Adipose tissue (tissue), 3 donors: ENCODE measurements around the gene USP5. TPM values are rescaled to one million over a fixed set of nuclear protein-coding genes. Genes with fewer than 3 reads are reported as not detected.

Experiments used
- polyA plus RNA-seq, 3 donors: library from polyadenylated mRNA; stranded (reverse); fragments of 200-250 nt; gene quantifications; one replicate each; pipeline ENCODE4 v1.2.3, GENCODE V29; 2013
- donor health status: healthy with polysubstance abuse.
- donor health status: Bipolar disorder and iron deficiency.
- donor health status: healthy.

The USP5 gene
- polyA plus RNA-seq, 3 donors: 14.7 to 32.5 (median 28.5) TPM

Other genes with a start within 250 kb of the USP5 start
- gene CHD4, start 244.8 kb upstream of the USP5 start, polyA plus RNA-seq: 100 to 1,000 TPM in 1 of 3 donors, 10 to 100 TPM in 2; 77.3 to 133 (median 92.3) TPM
- gene LPAR5, start 216.2 kb upstream of the USP5 start, polyA plus RNA-seq: 1 to 10 TPM in 1 of 3 donors, under 1 TPM in 2; 0.11 to 1.0 (median 0.35) TPM
- gene ACRBP, start 204.7 kb upstream of the USP5 start, polyA plus RNA-seq: 1 to 10 TPM in 1 of 3 donors, under 1 TPM in 1, not detected in 1; 0.74 to 1.6 TPM
- gene ING4, start 189.0 kb upstream of the USP5 start, polyA plus RNA-seq: 10 to 100 TPM; 23.2 to 28.7 (median 25.2) TPM
- gene ZNF384, start 162.8 kb upstream of the USP5 start, polyA plus RNA-seq: 10 to 100 TPM; 25.2 to 35.8 (median 25.7) TPM
- gene PIANP, start 151.3 kb upstream of the USP5 start, polyA plus RNA-seq: under 1 TPM in 2 of 3 donors, not detected in 1; 0.09 to 0.49 TPM
- 10 to 100 TPM; 33.5 to 71.9 (median 66.1) TPM for gene COPS7A, start 128.1 kb upstream of the USP5 start, polyA plus RNA-seq
- 100 to 1,000 TPM in 2 of 3 donors, 10 to 100 TPM in 1; 78.2 to 196 (median 188) TPM for gene MLF2, start 99.0 kb upstream of the USP5 start, polyA plus RNA-seq
- 100 to 1,000 TPM in 2 of 3 donors, 10 to 100 TPM in 1; 71.7 to 632 (median 263) TPM for gene PTMS, start 85.8 kb upstream of the USP5 start, polyA plus RNA-seq
- 1 to 10 TPM in 2 of 3 donors, under 1 TPM in 1; 0.08 to 3.0 (median 1.0) TPM for gene LAG3, start 79.6 kb upstream of the USP5 start, polyA plus RNA-seq
- gene CD4, start 62.6 kb upstream of the USP5 start, polyA plus RNA-seq: 10 to 100 TPM in 1 of 3 donors, 1 to 10 TPM in 2; 3.7 to 11.2 (median 7.6) TPM
- gene GPR162, start 30.3 kb upstream of the USP5 start, polyA plus RNA-seq: 1 to 10 TPM; 2.0 to 5.1 (median 5.1) TPM
- gene P3H3, start 23.7 kb upstream of the USP5 start, polyA plus RNA-seq: 1 to 10 TPM; 5.4 to 9.0 (median 7.4) TPM
- gene GNB3, start 11.2 kb upstream of the USP5 start, polyA plus RNA-seq: 1 to 10 TPM in 1 of 3 donors, under 1 TPM in 2; 0.86 to 1.7 (median 0.89) TPM
- 1 to 10 TPM in 1 of 3 donors, under 1 TPM in 2; 0.52 to 1.1 (median 0.64) TPM for gene CDCA3, start 864 bp upstream of the USP5 start, polyA plus RNA-seq
- 100 to 1,000 TPM; 244 to 500 (median 371) TPM for gene TPI1, start 15.4 kb downstream of the USP5 start, polyA plus RNA-seq
- 1 to 10 TPM; 5.4 to 6.2 (median 5.6) TPM for gene SPSB2, start 21.2 kb downstream of the USP5 start, polyA plus RNA-seq
- gene LRRC23, start 52.7 kb downstream of the USP5 start, polyA plus RNA-seq: 10 to 100 TPM in 1 of 3 donors, 1 to 10 TPM in 2; 3.0 to 11.7 (median 4.8) TPM
- 10 to 100 TPM in 1 of 3 donors, 1 to 10 TPM in 2; 2.6 to 11.9 (median 4.1) TPM for gene ENO2, start 62.4 kb downstream of the USP5 start, polyA plus RNA-seq
- 100 to 1,000 TPM in 2 of 3 donors, 10 to 100 TPM in 1; 38.1 to 127 (median 119) TPM for gene ATN1, start 75.8 kb downstream of the USP5 start, polyA plus RNA-seq
- not detected for gene RNU7-1, start 91.7 kb downstream of the USP5 start, polyA plus RNA-seq
- gene C12orf57, start 91.9 kb downstream of the USP5 start, polyA plus RNA-seq: 100 to 1,000 TPM; 326 to 584 (median 368) TPM
- gene PTPN6, start 99.2 kb downstream of the USP5 start, polyA plus RNA-seq: 10 to 100 TPM; 18.8 to 44.0 (median 24.2) TPM
- gene PHB2, start 118.5 kb downstream of the USP5 start, polyA plus RNA-seq: 100 to 1,000 TPM; 147 to 221 (median 166) TPM
- gene EMG1, start 118.8 kb downstream of the USP5 start, polyA plus RNA-seq: 10 to 100 TPM; 11.2 to 26.6 (median 22.9) TPM
- gene LPCAT3, start 166.3 kb downstream of the USP5 start, polyA plus RNA-seq: 10 to 100 TPM; 27.1 to 77.9 (median 43.0) TPM
- gene C1S, start 208.6 kb downstream of the USP5 start, polyA plus RNA-seq: 100 to 1,000 TPM in 2 of 3 donors, 10 to 100 TPM in 1; 64.1 to 490 (median 315) TPM
- gene C1R, start 240.3 kb downstream of the USP5 start, polyA plus RNA-seq: 100 to 1,000 TPM in 2 of 3 donors, 10 to 100 TPM in 1; 86.3 to 575 (median 386) TPM